SK-MEL-5 (cell line): ENCODE results near the gene ILDR1. TPM values are rescaled to one million over a fixed set of nuclear protein-coding genes. Genes with fewer than 3 reads are reported as not detected.
"Not testable (repeated sequence)": the region's sequence is repeated elsewhere in the genome, so short reads cannot be mapped to it uniquely, and the experiment has no call there.

Experiments
- DNase-seq: peaks from one replicate; pipeline ENCODE4 v3.0.0-alpha.2; 2016; ENCODE audit warnings: low read depth, low spot score
- in situ Hi-C: cut with HindIII; loops from 2 replicates; pipeline ENCODE4 v1.10.0; 2016; ENCODE audit warnings: low sequenced_read_pairs, high pct_unique_total_duplicates, low pct_unique_long_range_greater_than_20kb
- total RNA-seq: library from RNA; depleted of rRNA; stranded (reverse); fragments of >200 nt; shearing (Covaris generic); gene quantifications from 2 replicates; pipeline ENCODE4 v1.2.3, GENCODE V29; 2014

ILDR1 gene
- total RNA-seq, 1 experiment from 2014 or later: not detected

GRCh38 chr3:121975702-121976302, 46.2 kb downstream of the ILDR1 start:
- in situ Hi-C loops: no loop called here
- no peak for DNase-seq

DNA sequence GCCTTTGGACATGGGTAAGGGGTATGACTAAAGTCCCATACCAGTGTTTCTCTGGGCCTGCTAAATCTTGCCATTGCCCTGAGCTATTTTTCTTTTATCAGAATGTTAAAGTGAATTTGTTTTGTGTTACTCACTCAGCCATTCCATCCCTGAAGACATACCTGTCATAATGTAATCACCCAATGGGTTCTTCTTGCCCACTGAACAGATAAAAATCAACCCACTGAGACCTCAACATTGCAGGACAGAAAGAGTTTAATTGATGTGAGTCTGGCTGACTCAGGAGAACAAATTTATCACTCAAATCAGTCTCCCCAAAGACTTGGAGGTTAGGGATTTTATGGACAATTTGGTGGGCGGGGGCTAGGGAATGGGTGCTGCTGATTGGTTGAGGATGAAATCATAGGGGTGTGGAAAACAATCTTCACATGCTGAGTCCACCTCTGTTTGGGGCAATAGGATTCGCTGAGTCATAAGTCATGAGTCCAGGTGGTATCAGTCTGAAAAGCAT, 47.4 kb downstream of the ILDR1 start:
- DNase-seq: no peak
- in situ Hi-C loops: no loop called here

GRCh38 chr3:121970047-121970446, 52.0 kb downstream of the ILDR1 start:
- in situ Hi-C loops: no loop called here
- DNase-seq: no peak

DNA sequence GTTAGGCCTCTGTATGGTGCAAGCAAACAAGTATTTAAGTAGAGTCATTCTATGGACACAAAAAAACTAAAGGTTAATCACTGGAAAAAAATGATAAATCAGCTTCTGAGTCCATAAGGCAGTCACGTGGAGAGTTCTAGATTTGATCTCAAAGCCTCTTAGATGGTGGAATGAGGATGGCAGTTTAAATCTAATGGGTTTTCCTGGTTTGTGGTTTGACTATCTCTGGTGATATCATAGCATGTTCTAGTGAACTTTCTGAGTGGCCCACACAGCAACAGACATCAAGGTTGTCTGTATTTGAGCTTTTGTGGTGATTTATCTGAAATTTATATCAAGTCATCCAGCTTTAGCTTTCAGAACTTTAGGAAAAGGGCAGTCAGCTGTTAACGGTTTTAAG, 52.4 kb downstream of the ILDR1 start:
- in situ Hi-C loops: no loop called here

DNA sequence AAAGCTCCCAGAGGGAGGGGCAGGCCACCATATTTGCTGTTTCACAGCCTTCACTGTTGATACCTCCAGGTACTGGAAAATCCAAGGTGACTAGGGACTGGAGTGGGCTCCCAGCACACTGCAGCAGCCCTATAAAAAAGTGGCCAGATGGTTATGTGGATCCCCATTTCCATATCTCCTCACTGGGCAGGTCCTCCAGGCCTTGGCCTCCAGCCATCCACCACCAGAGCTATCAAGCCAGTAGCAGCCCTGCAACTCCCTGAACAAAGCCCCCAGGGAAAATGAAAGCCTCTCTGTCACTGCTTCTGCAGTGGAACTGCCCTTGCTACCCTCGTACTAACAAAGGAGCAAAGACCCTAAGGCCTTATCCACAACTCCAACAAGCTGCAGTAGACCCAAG, 58.4 kb downstream of the ILDR1 start:
- in situ Hi-C loops: no loop called here
- DNase-seq: no peak

More for the DNA sequence above, 52.4 kb downstream of the ILDR1 start:
- DNase-seq: no peak

GRCh38 chr3:121962443-121962842, 59.6 kb downstream of the ILDR1 start:
- DNase-seq: no peak
- in situ Hi-C loops: no loop called here

DNA sequence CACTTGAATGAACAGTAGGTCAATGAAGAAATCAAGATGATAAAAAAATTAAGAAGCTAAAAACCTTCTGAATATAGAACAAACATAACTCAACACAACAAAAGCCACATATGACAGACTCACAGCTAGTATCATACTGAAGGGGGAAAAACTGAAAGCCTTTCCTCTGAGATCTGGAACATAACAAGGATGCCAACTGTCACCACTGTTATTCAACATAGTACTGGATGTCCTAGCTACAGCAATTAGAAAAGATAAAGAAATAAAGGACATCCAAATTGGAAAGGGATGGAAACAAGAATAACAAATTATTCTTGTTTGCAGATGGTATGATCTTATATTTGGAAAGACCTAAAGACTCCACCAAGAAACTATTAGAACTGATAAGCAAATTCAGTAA, 60.8 kb downstream of the ILDR1 start:
- no peak for DNase-seq
- in situ Hi-C loops: no loop called here

DNA sequence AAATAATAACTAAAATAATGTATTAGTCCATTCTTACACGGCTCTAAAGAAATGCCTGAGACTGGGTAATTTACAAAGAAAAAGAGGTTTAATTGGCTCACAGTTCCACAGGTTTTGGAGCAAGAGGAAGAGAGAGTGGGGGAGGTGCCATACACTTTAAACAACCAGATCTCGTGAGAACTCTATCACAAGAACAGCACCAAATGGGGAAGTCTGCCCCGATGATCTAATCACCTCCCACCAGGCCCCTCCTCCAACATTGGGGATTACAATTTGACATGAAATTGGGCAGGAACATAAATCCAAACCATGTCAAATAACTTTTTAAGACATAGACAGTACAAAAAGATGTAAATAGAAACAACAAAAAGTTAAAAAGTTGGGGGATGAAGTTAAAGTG, 63.2 kb downstream of the ILDR1 start:
- no peak for DNase-seq
- in situ Hi-C loops: no loop called here

DNA sequence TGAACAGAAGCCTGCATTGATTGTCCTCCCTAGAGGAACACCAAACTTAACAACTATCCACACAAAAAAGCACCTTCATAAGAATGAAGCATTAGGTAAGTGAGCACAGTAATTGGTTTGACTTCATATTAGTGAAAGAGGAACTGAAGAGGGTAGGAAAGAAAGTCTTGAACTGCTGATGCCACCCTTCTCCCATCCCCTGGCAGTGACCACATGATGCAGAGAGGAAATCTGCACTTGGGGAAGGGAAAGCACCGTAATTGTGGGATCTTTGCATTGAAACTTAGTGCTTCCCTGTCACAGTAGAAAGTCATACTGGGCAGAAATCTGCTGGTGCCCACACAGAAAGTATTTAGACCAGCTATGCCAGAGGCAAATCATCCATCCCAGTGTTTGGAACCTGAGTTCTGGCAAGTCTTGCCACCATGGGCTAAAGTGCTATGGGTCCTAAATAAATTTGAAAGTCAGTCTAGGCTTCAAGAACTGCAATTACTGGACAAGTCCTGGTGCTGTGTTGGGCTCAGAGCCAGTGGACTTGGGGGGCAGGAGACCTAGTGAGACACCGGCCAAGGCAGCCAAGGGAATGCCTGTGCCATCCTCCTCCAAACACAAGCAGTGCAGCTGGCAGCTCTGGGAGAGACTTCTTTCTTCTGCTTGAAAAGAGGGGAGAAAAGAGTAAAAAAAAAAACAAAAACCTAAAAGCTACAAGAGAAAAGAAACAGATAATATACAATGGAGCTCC, 64.2 kb downstream of the ILDR1 start:
- in situ Hi-C loops: no loop called here
- DNase-seq: no peak

DNA sequence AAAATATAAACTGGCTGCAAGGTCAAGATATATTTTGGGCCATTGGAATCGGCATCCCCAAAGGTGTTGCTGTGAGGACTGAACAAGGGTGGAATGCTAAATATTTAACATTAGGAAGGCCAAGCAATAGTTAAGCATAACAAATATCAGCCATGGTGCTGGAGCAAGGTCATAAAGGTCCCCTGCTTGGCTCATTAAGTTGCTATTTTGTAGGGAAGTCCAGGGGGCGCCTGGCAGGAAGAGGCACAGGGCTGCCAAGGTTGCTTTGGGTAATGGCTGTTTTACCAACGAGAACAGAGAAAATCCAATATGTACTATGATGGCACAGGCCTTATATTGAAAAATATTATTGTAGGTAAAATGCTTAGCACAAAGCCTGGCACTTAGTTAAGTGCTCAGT, 65.7 kb downstream of the ILDR1 start:
- no peak for DNase-seq
- in situ Hi-C loops: no loop called here

- in situ Hi-C loops: no loop called here
Measured at GRCh38 chr3:121951291-121951919, 70.6 kb downstream of the ILDR1 start.

DNA sequence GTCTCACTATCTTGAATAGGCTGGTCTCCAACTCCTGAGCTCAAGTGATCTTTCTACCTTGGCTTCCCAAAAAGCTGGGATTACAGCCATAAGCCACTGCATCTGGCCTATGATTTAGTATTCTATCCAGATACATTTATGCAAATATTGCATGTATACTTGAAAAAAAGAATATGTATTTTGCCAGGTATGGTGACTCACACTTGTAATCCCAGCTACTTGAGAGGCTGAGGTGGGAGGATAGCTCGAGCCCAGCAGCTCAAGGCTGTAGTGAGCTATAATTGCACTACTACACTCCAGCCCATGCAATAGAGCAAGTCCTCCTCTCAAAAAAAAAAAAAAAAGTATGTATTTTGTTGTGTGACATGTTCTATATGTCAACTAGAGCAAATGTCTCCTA, 73.4 kb downstream of the ILDR1 start:
- in situ Hi-C loops: no loop called here
- DNase-seq: no peak

More at GRCh38 chr3:121951291-121951919, 70.6 kb downstream of the ILDR1 start:
- DNase-seq: no peak

GRCh38 chr3:121943431-121943830, 78.6 kb downstream of the ILDR1 start:
- in situ Hi-C loops: no loop called here
- DNase-seq: no peak

- in situ Hi-C loops: no loop called here
- DNase-seq: no peak
Measured at GRCh38 chr3:121942116-121942786, 79.8 kb downstream of the ILDR1 start.

- in situ Hi-C loops: no loop called here
- no peak for DNase-seq
Measured at GRCh38 chr3:121941592-121941991, 80.5 kb downstream of the ILDR1 start.

GRCh38 chr3:121938141-121938855, 83.7 kb downstream of the ILDR1 start:
- in situ Hi-C loops, DNase-seq: not testable (repeated sequence)
